OCI-LY3 (cell line): ENCODE results near the gene IGSF22.
A peak's percentile ranks its signal among the peaks of the same experiment; 100 is the strongest.

ENCODE experiments used
- H2AFZ ChIP-seq: fragments of 200-600, 300-600 bp; shearing (Covaris generic); 2 replicates; pipeline ENCODE4 v1.6.0; 2014; ENCODE audit warnings: antibody characterized with exemption, low read depth, low read length
- H3K27ac ChIP-seq: fragments of 200-600, 300-600 bp; sonication (generic); 2 replicates; pipeline ENCODE4 v1.5.1; 2014; ENCODE audit warnings: mild to moderate bottlenecking, low read length, moderate library complexity, mixed read lengths
- H3K27me3 ChIP-seq: fragments of 200-600, 300-600 bp; sonication (generic); 2 replicates; pipeline ENCODE4 v1.6.1; 2014; ENCODE audit warnings: low read depth, low read length, mixed read lengths
- H3K36me3 ChIP-seq: fragments of 200-600, 300-600 bp; sonication (generic); replicated peaks from 2 replicates; pipeline ENCODE3; 2014; ENCODE audit warnings: low read depth, low read length, mixed read lengths
- H3K4me1 ChIP-seq: fragments of 300-600, 200-600 bp; sonication (generic); 2 replicates; pipeline ENCODE4 v1.6.1; 2014; ENCODE audit warnings: low read length, mixed read lengths
- H3K4me2 ChIP-seq: fragments of 200-600, 300-600 bp; sonication (generic); 2 replicates; pipeline ENCODE4 v1.6.1; 2014; ENCODE audit warnings: low read length, mixed read lengths
- H3K4me3 ChIP-seq: fragments of 300-600, 200-600 bp; sonication (generic); 2 replicates; pipeline ENCODE4 v1.5.1; 2014; ENCODE audit warnings: antibody characterized with exemption, mild to moderate bottlenecking, low read length, moderate library complexity
- H3K79me2 ChIP-seq: fragments of 300-600, 200-600 bp; shearing (Covaris generic); 2 replicates; pipeline ENCODE4 v1.6.1; 2014; ENCODE audit warnings: mild to moderate bottlenecking, low read length, mixed read lengths
- H3K9ac ChIP-seq: fragments of 300-600, 200-600 bp; shearing (Covaris generic); 2 replicates; pipeline ENCODE4 v1.6.0; 2014; ENCODE audit warnings: mild to moderate bottlenecking, low read length, moderate library complexity
- H3K9me3 ChIP-seq: fragments of 200-600, 300-600 bp; shearing (Covaris generic); 2 replicates; pipeline ENCODE4 v1.6.1; 2014; ENCODE audit warnings: low read length, mixed read lengths; ENCODE audit not compliant: insufficient read depth
- H4K20me1 ChIP-seq: fragments of 200-600, 300-600 bp; sonication (generic); 2 replicates; pipeline ENCODE4 v1.6.1; 2016; ENCODE audit warnings: low read length, mixed read lengths; ENCODE audit not compliant: insufficient read depth
- EZH2phosphoT487 ChIP-seq: fragments of 200-600 bp; shearing (Covaris generic); IDR thresholded peaks from 2 replicates; pipeline ENCODE4 v1.6.1; 2018; ENCODE audit warnings: antibody characterized with exemption, mixed run types, low read depth
- TF ChIP-seq, protein P1 (sequence below): fragments of 200-600, 300-600 bp; sonication (generic); IDR thresholded peaks from 2 replicates; pipeline ENCODE4 v1.5.1; 2014; ENCODE audit warnings: antibody characterized with exemption, low read length, low read depth

IGSF22 gene

DNA sequence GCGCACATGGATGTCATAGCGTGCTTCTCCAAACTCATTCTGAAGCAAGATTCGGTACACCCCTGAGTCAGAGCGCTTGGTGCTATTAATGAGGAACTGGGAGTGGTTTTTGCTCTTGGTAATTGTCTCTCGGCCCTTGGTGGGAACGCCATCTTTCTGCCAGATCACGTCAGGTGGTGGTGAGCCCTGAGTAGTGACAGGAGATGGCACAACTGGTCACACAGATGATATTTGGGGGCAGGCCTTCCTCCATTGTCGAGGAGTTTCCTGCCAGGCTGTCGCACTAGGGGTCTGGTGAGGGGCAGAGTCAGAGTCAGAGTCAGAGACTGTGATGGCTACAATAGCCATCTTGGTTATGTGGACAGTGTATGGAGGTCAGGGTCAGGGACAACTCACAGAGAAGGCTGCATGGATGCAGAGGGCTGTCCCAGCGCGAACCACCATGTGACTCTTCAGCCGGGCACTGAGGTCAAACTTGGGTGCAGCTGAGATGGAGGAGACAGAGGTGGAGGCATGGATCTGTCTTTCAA, 18.1 kb downstream of the IGSF22 start:
- Histone ChIP-seq H2AFZ (no peak overlapping the region), H3K36me3 (no peaks in the 10 kb centered on the region), H3K4me3 (no peak overlapping the region), H3K27me3 (peaks cover 9% of the 10 kb centered on the region; the same call in 1 of the 2 replicates), H3K9ac (no peak overlapping the region), H3K27ac (no peak overlapping the region), H3K4me2 (no peak overlapping the region), H3K9me3 (no peaks in the 10 kb centered on the region), H4K20me1 (no peaks in the 10 kb centered on the region), H3K79me2 (no peaks in the 10 kb centered on the region), H3K4me1 (peaks cover 35% of the 10 kb centered on the region)
- no peak for TF ChIP-seq EZH2phosphoT487
- TF ChIP-seq, protein P1, sequence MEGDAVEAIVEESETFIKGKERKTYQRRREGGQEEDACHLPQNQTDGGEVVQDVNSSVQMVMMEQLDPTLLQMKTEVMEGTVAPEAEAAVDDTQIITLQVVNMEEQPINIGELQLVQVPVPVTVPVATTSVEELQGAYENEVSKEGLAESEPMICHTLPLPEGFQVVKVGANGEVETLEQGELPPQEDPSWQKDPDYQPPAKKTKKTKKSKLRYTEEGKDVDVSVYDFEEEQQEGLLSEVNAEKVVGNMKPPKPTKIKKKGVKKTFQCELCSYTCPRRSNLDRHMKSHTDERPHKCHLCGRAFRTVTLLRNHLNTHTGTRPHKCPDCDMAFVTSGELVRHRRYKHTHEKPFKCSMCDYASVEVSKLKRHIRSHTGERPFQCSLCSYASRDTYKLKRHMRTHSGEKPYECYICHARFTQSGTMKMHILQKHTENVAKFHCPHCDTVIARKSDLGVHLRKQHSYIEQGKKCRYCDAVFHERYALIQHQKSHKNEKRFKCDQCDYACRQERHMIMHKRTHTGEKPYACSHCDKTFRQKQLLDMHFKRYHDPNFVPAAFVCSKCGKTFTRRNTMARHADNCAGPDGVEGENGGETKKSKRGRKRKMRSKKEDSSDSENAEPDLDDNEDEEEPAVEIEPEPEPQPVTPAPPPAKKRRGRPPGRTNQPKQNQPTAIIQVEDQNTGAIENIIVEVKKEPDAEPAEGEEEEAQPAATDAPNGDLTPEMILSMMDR: no peak

DNA sequence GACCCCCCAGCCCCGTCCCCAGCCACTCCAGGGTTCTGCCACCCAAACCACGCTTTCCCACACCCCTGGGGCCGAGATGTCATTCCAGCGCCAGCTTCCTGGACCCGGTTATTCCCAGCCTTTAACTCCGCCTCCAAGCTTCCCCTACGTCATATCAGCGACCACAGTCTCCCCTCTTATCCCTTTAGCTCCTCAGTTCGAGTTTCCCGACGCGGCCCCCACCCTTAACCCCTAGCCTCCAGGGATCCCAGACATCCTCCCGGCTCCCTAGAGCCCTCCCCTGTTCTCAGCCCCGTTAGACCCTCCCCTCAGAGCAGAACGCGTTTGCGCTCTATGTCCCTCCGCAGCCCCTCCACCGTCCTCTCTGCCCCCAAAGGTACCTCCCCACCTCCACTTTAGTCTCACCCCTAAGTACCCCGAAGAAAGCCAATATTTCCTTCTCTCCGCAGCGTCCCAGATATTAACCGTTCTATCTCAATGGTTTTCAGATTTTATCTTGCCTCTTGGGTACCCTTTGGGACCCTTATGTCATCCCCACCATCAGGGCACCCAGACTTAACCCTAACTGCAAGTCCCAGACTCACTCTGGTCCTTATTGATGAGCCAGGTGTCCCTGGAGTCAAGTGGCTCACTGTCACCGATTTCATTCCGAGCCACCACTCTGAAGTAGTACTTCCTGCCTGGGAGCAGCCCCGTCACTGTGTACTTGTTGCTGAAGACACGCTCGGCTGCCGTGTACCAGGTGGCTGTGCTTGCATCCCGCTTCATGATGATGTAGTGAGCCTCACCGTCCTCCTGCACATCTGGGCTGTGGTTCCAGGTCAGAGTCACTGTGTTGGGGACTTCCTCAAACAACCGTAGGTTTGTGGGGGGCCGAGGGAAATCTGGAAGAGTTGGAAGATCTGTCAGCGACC, 19.4 kb downstream of the IGSF22 start:
- peak overlapping the region; percentile 61 for H3K4me2 ChIP-seq
- TF ChIP-seq, protein P1: no peak
- no peak for TF ChIP-seq EZH2phosphoT487
- no peak overlapping the region for H3K27ac ChIP-seq
- H3K9me3 ChIP-seq: no peaks in the 10 kb centered on the region
- peaks cover 9% of the 10 kb centered on the region; the same call in 1 of the 2 replicates for H3K27me3 ChIP-seq
- no peak overlapping the region for H3K9ac ChIP-seq
- H3K79me2 ChIP-seq: no peaks in the 10 kb centered on the region
- H4K20me1 ChIP-seq: no peaks in the 10 kb centered on the region
- no peaks in the 10 kb centered on the region for H3K36me3 ChIP-seq
- H3K4me3 ChIP-seq: peak overlapping the region; percentile 62
- no peak overlapping the region; the same call in 1 of the 2 replicates for H2AFZ ChIP-seq
- peaks cover 25% of the 10 kb centered on the region for H3K4me1 ChIP-seq

DNA sequence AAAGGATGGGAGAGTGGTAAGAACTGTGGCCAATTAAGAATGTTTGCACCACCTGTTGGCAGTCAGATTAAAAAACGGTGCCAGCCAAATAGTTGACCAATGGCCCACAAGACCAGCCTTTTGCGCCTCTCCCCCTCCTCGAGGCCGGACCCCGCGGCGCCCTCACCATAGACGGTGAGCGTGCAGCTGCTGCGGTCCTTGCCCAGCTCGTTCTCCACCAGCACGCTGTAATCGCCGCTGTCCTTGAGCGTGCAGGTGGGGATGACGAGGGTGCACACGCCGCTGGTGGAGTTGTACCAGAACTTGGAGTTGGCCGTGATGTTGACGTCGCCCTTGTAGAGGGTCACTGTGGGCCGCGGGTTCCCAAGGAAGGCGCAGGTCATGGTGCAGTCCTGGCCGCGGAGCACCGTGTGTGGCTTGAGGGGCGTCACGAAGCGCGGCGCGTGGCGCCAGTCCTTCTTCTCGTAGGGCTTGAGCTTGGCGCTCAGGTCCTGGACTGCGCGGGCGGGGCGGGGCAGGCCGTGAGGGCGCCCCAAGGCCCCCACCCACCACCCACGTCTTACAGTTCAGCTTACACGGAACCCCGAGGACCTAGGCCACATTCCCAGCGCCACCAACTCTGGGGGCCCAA, 20.2 kb downstream of the IGSF22 start:
- Histone ChIP-seq H3K79me2 (no peaks in the 10 kb centered on the region), H3K36me3 (no peaks in the 10 kb centered on the region), H4K20me1 (no peaks in the 10 kb centered on the region), H2AFZ (no peak overlapping the region), H3K9me3 (no peaks in the 10 kb centered on the region), H3K9ac (no peak overlapping the region), H3K27ac (no peak overlapping the region), H3K4me1 (peaks cover 20% of the 10 kb centered on the region), H3K27me3 (peaks cover 9% of the 10 kb centered on the region; the same call in 1 of the 2 replicates), H3K4me3 (no peak overlapping the region), H3K4me2 (no peak overlapping the region)
- TF ChIP-seq, protein P1: no peak
- no peak for TF ChIP-seq EZH2phosphoT487

DNA sequence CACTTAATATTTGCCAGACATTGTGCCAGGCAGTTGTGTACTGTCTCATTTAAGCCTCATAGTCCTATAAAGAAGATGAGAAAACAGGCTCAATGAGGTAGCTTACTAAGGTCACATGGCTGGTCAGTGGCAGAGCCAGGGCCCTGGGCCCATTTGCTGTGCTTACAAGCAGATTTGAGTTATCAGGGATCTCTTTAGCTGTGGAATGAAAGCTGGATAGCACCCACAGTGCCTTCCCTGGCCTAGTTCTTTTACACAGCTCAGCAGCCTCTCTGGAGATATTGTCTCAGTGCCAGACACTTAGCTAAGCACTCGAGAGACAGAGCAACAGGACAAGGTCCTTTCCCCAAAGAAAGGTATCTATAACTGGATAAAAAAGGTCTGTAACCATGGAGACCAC, 21.3 kb downstream of the IGSF22 start:
- Histone ChIP-seq H3K4me1 (peaks cover 20% of the 10 kb centered on the region), H3K4me3 (no peak overlapping the region), H3K27me3 (peaks cover 15% of the 10 kb centered on the region), H3K9ac (no peak overlapping the region), H3K79me2 (no peaks in the 10 kb centered on the region), H3K9me3 (no peaks in the 10 kb centered on the region), H2AFZ (no peak overlapping the region), H3K27ac (no peak overlapping the region), H4K20me1 (no peaks in the 10 kb centered on the region), H3K36me3 (no peaks in the 10 kb centered on the region), H3K4me2 (no peak overlapping the region)
- TF ChIP-seq, protein P1: no peak
- TF ChIP-seq EZH2phosphoT487: no peak
